GM19193 (cell line): ENCODE results near the gene CHRDL2.

ENCODE experiments used
- POLR2A ChIP-seq: IDR thresholded peaks from 4 replicates; pipeline ENCODE4 v1.6.1; 2011; ENCODE audit not compliant: insufficient read depth, insufficient read length; ENCODE audit errors: extremely low read depth

Gene CHRDL2

GRCh38 chr11:74676596-74676995 lies 54.6 kb downstream of the CHRDL2 start:
- TF ChIP-seq POLR2A: no peak

- no peak for TF ChIP-seq POLR2A
Observed at GRCh38 chr11:74675761-74676160, 55.5 kb downstream of the CHRDL2 start.

- no peak for TF ChIP-seq POLR2A
Observed at GRCh38 chr11:74673693-74674360, 57.4 kb downstream of the CHRDL2 start.

GRCh38 chr11:74672956-74673692 lies 58.1 kb downstream of the CHRDL2 start:
- no peak for TF ChIP-seq POLR2A

- TF ChIP-seq POLR2A: no peak
Observed at GRCh38 chr11:74672332-74672955, 58.8 kb downstream of the CHRDL2 start.

- TF ChIP-seq POLR2A: no peak
Observed at GRCh38 chr11:74671520-74672196, 59.6 kb downstream of the CHRDL2 start.

- no peak for TF ChIP-seq POLR2A
Observed at GRCh38 chr11:74670171-74670570, 61.1 kb downstream of the CHRDL2 start.

GRCh38 chr11:74669211-74670160 lies 61.7 kb downstream of the CHRDL2 start:
- TF ChIP-seq POLR2A: no peak

- no peak for TF ChIP-seq POLR2A
Observed at GRCh38 chr11:74663315-74663714, 67.9 kb downstream of the CHRDL2 start.

GRCh38 chr11:74662487-74663103 lies 68.6 kb downstream of the CHRDL2 start:
- TF ChIP-seq POLR2A: no peak

- TF ChIP-seq POLR2A: no peak
Observed at GRCh38 chr11:74654976-74655375, 76.2 kb downstream of the CHRDL2 start.

- TF ChIP-seq POLR2A: no peak
Observed at GRCh38 chr11:74650498-74650897, 80.7 kb downstream of the CHRDL2 start.

GRCh38 chr11:74648894-74649293 lies 82.3 kb downstream of the CHRDL2 start:
- TF ChIP-seq POLR2A: no peak

- TF ChIP-seq POLR2A: no peak
Observed at GRCh38 chr11:74647831-74648230, 83.4 kb downstream of the CHRDL2 start.
